A549 treated with CpdA at 1 μM for 4 hours (cell line): ENCODE measurements around the gene ADAM11. TPM values are rescaled to one million over a fixed set of nuclear protein-coding genes. Genes with fewer than 3 reads are reported as not detected.

Experiments used
- total RNA-seq: library from RNA; stranded (reverse); fragments of 200-300 nt; extraction: Qiagen RNA extraction; gene quantifications from 5 replicates; pipeline ENCODE4 v1.2.3, GENCODE V29; 2022; ENCODE audit warnings: low read depth

ADAM11 gene
- total RNA-seq: 1.7 to 2.1 TPM (median 1.9 TPM) in 5 replicates

DNA sequence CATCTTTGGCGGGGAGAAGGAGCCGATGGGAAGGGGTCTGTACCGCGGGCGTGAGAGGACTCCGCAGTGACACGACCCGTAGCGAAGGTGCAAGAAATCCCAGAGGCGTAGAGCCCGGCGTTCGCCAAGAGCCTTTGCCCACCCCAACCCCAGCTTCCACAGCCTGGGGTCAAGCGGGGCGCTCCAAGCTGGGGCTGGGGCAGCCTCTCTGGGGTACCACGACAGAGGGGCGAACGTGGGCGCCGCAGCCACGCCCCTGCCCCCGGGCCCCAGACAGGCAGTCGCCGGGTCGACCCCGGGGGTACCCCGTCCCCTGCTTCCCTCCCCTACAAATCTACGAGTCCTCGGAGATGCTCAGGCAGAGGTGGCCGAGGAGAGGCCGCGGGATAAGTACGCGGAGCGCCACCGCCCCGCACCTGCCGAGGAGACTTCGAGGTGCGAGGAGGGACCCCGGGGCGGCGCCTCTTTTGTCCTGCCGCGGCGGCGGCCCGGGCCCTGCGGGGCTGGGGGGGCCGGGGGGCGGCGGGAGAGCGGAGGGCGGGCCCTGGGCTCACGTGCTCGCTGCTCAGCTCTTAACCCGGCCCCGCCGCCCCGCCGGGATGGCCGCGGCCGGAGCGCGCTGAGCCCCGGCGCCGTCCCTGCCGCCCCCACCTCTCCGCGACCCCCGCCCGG lies at the start of gene ADAM11:
ADAM11 (plus strand) TSS at position 575 of the 672 bp plus-strand sequence. CDS start 212 bp downstream, outside the sequence.

DNA sequence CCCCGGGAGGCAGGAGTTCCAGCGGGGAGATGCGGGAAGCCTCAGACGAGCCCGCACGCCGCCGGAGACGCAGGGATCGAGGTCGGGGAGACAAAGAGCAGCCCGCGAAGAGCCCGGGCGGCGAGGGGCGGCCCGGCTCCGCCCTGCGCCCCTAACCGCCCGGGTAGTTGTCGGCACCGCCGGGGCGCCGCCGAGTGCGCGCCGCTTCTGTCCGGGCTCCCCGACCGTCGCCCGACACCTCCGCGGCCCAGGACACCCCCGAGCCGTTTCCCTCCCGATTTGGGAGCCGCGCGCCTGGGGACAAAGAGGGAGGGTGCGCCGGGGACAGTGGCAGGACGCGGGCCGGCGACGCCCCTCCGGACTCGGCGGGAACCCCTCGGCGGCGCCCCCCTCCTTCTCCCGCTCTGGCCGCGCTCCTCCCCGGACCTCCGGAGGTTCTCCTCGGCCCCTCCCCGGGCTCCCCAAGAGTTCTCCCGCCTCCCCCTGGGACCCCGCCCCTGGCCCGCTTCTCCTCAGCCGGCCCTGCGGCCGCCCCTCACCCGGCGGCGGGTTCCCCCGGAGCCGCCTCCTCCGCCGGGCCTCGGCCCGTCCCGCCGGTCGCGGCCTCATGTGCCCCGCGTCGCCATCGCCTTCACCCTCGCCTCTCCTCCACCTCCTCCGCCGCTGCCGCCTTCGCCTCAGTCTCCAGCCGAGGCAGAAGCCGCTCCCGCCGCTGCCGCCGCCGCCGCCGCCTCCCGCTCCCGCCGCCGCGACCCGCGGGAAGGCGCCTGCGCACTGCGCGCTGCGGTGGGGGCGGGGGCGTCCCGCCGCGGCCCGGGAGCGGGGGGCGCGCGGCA lies 71.0 kb downstream of the ADAM11 start, which contains the start of gene GJC1:
GJC1 (minus strand) TSS at position 765 of the 836 bp plus-strand sequence. CDS start 24,470 bp downstream, outside the sequence.

Other genes with a start within 250 kb of the ADAM11 start
- gene FZD2, start 201.5 kb upstream of the ADAM11 start, total RNA-seq: 27.4 to 44.8 TPM (median 41.2 TPM) in 5 replicates
- 1.7 to 3.6 TPM (median 2.6 TPM) in 5 replicates for gene MEIOC, start 102.5 kb upstream of the ADAM11 start, total RNA-seq
- gene CCDC43, start 69.2 kb upstream of the ADAM11 start, total RNA-seq: 25.4 to 44.0 TPM (median 29.1 TPM) in 5 replicates
- 25.9 to 31.9 TPM (median 29.8 TPM) in 5 replicates for gene DBF4B, start 50.3 kb upstream of the ADAM11 start, total RNA-seq
- 30.8 to 42.4 TPM (median 36.4 TPM) in 5 replicates for gene GJC1, start 71.3 kb downstream of the ADAM11 start, total RNA-seq
- not detected in 5 replicates for gene HIGD1B, start 88.9 kb downstream of the ADAM11 start, total RNA-seq
- gene EFTUD2, start 140.5 kb downstream of the ADAM11 start, total RNA-seq: 153 to 208 TPM (median 162 TPM) in 5 replicates
- gene GFAP, start 156.5 kb downstream of the ADAM11 start, total RNA-seq: 0.39 to 2.0 TPM (median 1.0 TPM) in 5 replicates
- 34.7 to 40.7 TPM (median 40.0 TPM) in 5 replicates for gene KIF18B, start 188.8 kb downstream of the ADAM11 start, total RNA-seq
- 14.5 to 33.6 TPM (median 29.8 TPM) in 5 replicates for gene C1QL1, start 209.3 kb downstream of the ADAM11 start, total RNA-seq